Fibroblast of lung (primary cell): ENCODE data around the gene ALDH18A1. TPM values are rescaled to one million over a fixed set of nuclear protein-coding genes. Genes with fewer than 3 reads are reported as not detected.
"Not testable (repeated sequence)": the region's sequence is repeated elsewhere in the genome, so short reads cannot be mapped to it uniquely, and the experiment has no call there.

Source experiments
- DNase-seq, 2 donors: peaks; one replicate each; pipeline versions ENCODE4 v3.0.0 to v3.0.0-alpha.2; 2010; ENCODE audit warnings: low read depth in 2 of 2
- H2AFZ ChIP-seq: 2 replicates; pipeline ENCODE4 v1.5.1; 2012; ENCODE audit warnings: low read length, control low read depth, inconsistent platforms
- H3K27ac ChIP-seq: 2 replicates; pipeline ENCODE4 v1.5.1; 2011; ENCODE audit warnings: low read length, control low read depth; ENCODE audit not compliant: insufficient read depth
- H3K27me3 ChIP-seq: 2 replicates; pipeline ENCODE4 v1.5.1; 2011; ENCODE audit warnings: mild to moderate bottlenecking, low read length; ENCODE audit not compliant: control insufficient read depth, insufficient read depth
- H3K36me3 ChIP-seq: 2 replicates; pipeline ENCODE4 v1.5.1; 2011; ENCODE audit warnings: low read length; ENCODE audit not compliant: control insufficient read depth, insufficient read depth
- H3K4me1 ChIP-seq: 2 replicates; pipeline ENCODE4 v1.5.1; 2011; ENCODE audit warnings: low read length; ENCODE audit not compliant: control insufficient read depth, insufficient read depth; ENCODE audit errors: extremely low read depth
- H3K4me2 ChIP-seq: 2 replicates; pipeline ENCODE4 v1.5.1; 2011; ENCODE audit warnings: low read length, control low read depth; ENCODE audit not compliant: insufficient read depth; ENCODE audit errors: extremely low read depth
- H3K4me3 ChIP-seq, 4 experiments: fragments of 200-600 bp in 1 of 4; sonication (generic) in 1 of 4; replicated peaks in 1 of 4; 2 replicates each; pipeline ENCODE4 v1.5.1; 2011 to 2016; ENCODE audit warnings: low read length in 4 of 4, low read depth in 3 of 4, mild to moderate bottlenecking in 3 of 4, control low read depth in 2 of 4, inconsistent platforms in 1 of 4, mixed read lengths in 1 of 4; ENCODE audit not compliant: insufficient read depth in 1 of 4; ENCODE audit errors: control extremely low read depth in 1 of 4
- H3K79me2 ChIP-seq: 2 replicates; pipeline ENCODE4 v1.5.1; 2012; ENCODE audit warnings: mild to moderate bottlenecking, low read length, inconsistent platforms; ENCODE audit not compliant: control insufficient read depth, insufficient read depth
- H3K9ac ChIP-seq: 2 replicates; pipeline ENCODE4 v1.5.1; 2011; ENCODE audit warnings: mild to moderate bottlenecking, low read length, control low read depth; ENCODE audit not compliant: insufficient read depth
- H3K9me3 ChIP-seq: 2 replicates; pipeline ENCODE4 v1.5.1; 2012; ENCODE audit warnings: low read depth, low read length; ENCODE audit not compliant: control insufficient read depth, insufficient read depth
- H4K20me1 ChIP-seq: 2 replicates; pipeline ENCODE4 v1.5.1; 2011; ENCODE audit warnings: low read length; ENCODE audit not compliant: control insufficient read depth, insufficient read depth; ENCODE audit errors: extremely low read depth
- CTCF ChIP-seq, 2 donors: IDR thresholded peaks in 1 of 2; conservative IDR thresholded peaks in 1 of 2; 1 replicate in 1 of 2; 2 replicates in 1 of 2; pipeline ENCODE4 v1.5.1; 2011 to 2012; ENCODE audit warnings: low read length in 2 of 2, control low read depth in 1 of 2, inconsistent platforms in 1 of 2, low read depth in 1 of 2, mild to moderate bottlenecking in 1 of 2
- EZH2 ChIP-seq: IDR thresholded peaks from 2 replicates; pipeline ENCODE4 v1.5.1; 2012; ENCODE audit warnings: low read length, control low read depth, mild to moderate bottlenecking; ENCODE audit errors: missing control alignments
- polyA plus RNA-seq, 2 donors: library from polyadenylated mRNA; depleted of rRNA in 1 of 2; stranded (reverse) in 1 of 2; unstranded in 1 of 2; fragments of >200 nt; gene quantifications; 2 replicates each; pipeline ENCODE4 v1.2.1, GENCODE V29; 2011 to 2012; ENCODE audit warnings: missing spikeins in 1 of 2
- total RNA-seq: library from RNA; depleted of rRNA; stranded (reverse); fragments of >200 nt; gene quantifications from 2 replicates; pipeline ENCODE4 v1.2.1, GENCODE V29; 2014

Gene ALDH18A1
- total and polyA plus RNA-seq, 2 donors (not counting 1 experiment from before 2014, with no cell fraction given) = 84.4 to 85.7 TPM

GRCh38 chr10:95675403-95676116, 19.0 kb upstream of the ALDH18A1 start:
- TF ChIP-seq EZH2 (no peak), CTCF (conservative IDR thresholded peaks at IDR 0.05 in 1 of 2, IDR thresholded peaks at IDR 0.05 in 1 of 2; ENCODE audit: low read depth in 1 of 2, low read length in 2 of 2) (no peak)
- Histone ChIP-seq H3K4me2 (no peak overlapping the region), H3K27ac (no peak overlapping the region), H3K9ac (no peak overlapping the region), H2AFZ (no peak overlapping the region), H3K9me3 (no peaks in the 10 kb centered on the region), H3K36me3 (no peaks in the 10 kb centered on the region), H3K4me1 (no peaks in the 10 kb centered on the region), H3K4me3 (no peak overlapping the region), H3K27me3 (no peaks in the 10 kb centered on the region), H3K79me2 (no peaks in the 10 kb centered on the region), H4K20me1 (no peaks in the 10 kb centered on the region)
- no peak for DNase-seq

- Histone ChIP-seq H3K9ac (no peak overlapping the region), H3K9me3 (no peaks in the 10 kb centered on the region), H2AFZ (no peak overlapping the region), H4K20me1 (no peaks in the 10 kb centered on the region), H3K4me3 (no peak overlapping the region), H3K4me2 (no peak overlapping the region), H3K79me2 (no peaks in the 10 kb centered on the region), H3K36me3 (no peaks in the 10 kb centered on the region), H3K27me3 (no peaks in the 10 kb centered on the region), H3K27ac (no peak overlapping the region), H3K4me1 (no peaks in the 10 kb centered on the region)
- TF ChIP-seq CTCF (conservative IDR thresholded peaks at IDR 0.05 in 1 of 2, IDR thresholded peaks at IDR 0.05 in 1 of 2; ENCODE audit: low read depth in 1 of 2, low read length in 2 of 2) (no peak), EZH2 (no peak)
- no peak for DNase-seq
These were observed 18.1 kb upstream of the ALDH18A1 start for GRCh38 chr10:95674643-95675042.

- not testable (repeated sequence) for H3K27me3 ChIP-seq, H3K27ac ChIP-seq, H3K36me3 ChIP-seq, H4K20me1 ChIP-seq, H3K4me2 ChIP-seq, H3K4me1 ChIP-seq, DNase-seq, H2AFZ ChIP-seq, H3K4me3 ChIP-seq, H3K79me2 ChIP-seq, H3K9ac ChIP-seq, H3K9me3 ChIP-seq
These were observed 16.1 kb upstream of the ALDH18A1 start for GRCh38 chr10:95672641-95673040.
